Measurements from ENCODE around the gene IL1RAPL1.

DNA sequence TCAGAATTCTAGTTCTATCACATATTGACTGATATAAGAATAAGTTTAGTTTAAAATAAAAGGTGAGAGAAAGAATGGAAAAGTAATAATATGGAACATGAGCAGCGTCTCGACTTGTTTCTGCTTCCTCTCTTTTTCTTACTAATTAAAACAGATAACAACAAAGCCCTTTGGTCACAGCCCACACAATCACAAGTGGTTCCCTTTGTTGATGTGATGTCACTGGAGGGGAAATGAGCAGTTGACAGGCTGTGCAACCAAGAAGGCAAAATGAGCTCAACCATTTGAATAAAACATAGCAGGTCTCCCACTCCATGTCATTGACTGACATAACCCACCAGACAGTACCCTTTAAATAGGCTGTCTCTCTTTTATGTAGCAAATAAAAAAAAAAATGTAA lies 1285.6 kb downstream of the IL1RAPL1 start:
- TF ChIP-seq EZH2 (IDR thresholded peaks at IDR 0.05; ENCODE audit: insufficient read depth, low read length): no peak
- TF ChIP-seq, protein P1, sequence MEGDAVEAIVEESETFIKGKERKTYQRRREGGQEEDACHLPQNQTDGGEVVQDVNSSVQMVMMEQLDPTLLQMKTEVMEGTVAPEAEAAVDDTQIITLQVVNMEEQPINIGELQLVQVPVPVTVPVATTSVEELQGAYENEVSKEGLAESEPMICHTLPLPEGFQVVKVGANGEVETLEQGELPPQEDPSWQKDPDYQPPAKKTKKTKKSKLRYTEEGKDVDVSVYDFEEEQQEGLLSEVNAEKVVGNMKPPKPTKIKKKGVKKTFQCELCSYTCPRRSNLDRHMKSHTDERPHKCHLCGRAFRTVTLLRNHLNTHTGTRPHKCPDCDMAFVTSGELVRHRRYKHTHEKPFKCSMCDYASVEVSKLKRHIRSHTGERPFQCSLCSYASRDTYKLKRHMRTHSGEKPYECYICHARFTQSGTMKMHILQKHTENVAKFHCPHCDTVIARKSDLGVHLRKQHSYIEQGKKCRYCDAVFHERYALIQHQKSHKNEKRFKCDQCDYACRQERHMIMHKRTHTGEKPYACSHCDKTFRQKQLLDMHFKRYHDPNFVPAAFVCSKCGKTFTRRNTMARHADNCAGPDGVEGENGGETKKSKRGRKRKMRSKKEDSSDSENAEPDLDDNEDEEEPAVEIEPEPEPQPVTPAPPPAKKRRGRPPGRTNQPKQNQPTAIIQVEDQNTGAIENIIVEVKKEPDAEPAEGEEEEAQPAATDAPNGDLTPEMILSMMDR (IDR thresholded peaks at IDR 0.05; ENCODE audit: insufficient read depth, low read depth, low read length): no peak
